Sigmoid colon (tissue), 7 donors: Measurements from ENCODE around the gene STK24. TPM values are rescaled to one million over a fixed set of nuclear protein-coding genes. Genes with fewer than 3 reads are reported as not detected.

ENCODE experiments used
- DNase-seq: peaks from one replicate; pipeline ENCODE4 v3.0.0-alpha.2; 2019
- H3K27ac ChIP-seq, 4 donors: fragments of 200-600 bp; sonication (generic); one replicate each; pipeline ENCODE4 v1.5.1; 2016 to 2019; ENCODE audit warnings: mild to moderate bottlenecking in 1 of 4
- H3K27me3 ChIP-seq, 3 donors: fragments of 200-600 bp; sonication (generic); one replicate each; pipeline ENCODE4 v1.5.1; 2019; ENCODE audit warnings: mild to moderate bottlenecking in 1 of 3
- H3K36me3 ChIP-seq, 4 donors: fragments of 200-600 bp; sonication (generic); one replicate each; pipeline ENCODE4 v1.5.1; 2016 to 2019
- H3K4me1 ChIP-seq, 4 donors: fragments of 200-600 bp; sonication (generic); one replicate each; pipeline ENCODE4 v1.5.1; 2017 to 2019
- H3K4me3 ChIP-seq, 4 donors: fragments of 200-600 bp; sonication (generic); one replicate each; pipeline ENCODE4 v1.5.1; 2017 to 2019; ENCODE audit warnings: mild to moderate bottlenecking in 2 of 4, moderate library complexity in 1 of 4
- H3K9me3 ChIP-seq, 4 donors: fragments of 200-600 bp in 3 of 4; sonication (generic) in 3 of 4; one replicate each; pipeline versions ENCODE4 v1.5.1 to v1.6.1; 2013 to 2019
- EP300 ChIP-seq, 4 donors: sonication (generic); formaldehyde crosslinking; IDR thresholded peaks; one replicate each; pipeline ENCODE4 v1.6.1; 2017; ENCODE audit warnings: antibody characterized with exemption in 4 of 4
- POLR2A ChIP-seq, 2 donors: fragments of 450-650 bp; IDR thresholded peaks; one replicate each; pipeline ENCODE4 v1.6.1; 2016; ENCODE audit warnings: antibody characterized with exemption in 2 of 2, mild to moderate bottlenecking in 2 of 2, moderate library complexity in 2 of 2
- POLR2AphosphoS5 ChIP-seq, 4 donors: sonication (generic); formaldehyde crosslinking; IDR thresholded peaks; one replicate each; pipeline ENCODE4 v1.6.1; 2017; ENCODE audit warnings: antibody characterized with exemption in 4 of 4
- WGBS, 2 donors: extraction: QIAGEN DNeasy Blood & Tissue Kit; methylation state at CpG; one replicate each; pipeline ENCODE4 v1.1.7; 2013; 5-methylcytosine and 5-hydroxymethylcytosine counted together
- intact Hi-C: fragments of 100-400 bp; cut with DNase I; formaldehyde crosslinking; loops from one replicate; pipeline ENCODE4 v1.15.1; 2023
- polyA plus RNA-seq, 3 donors: library from polyadenylated mRNA; stranded (reverse); fragments of 200-250 nt; gene quantifications; one replicate each; pipeline ENCODE4 v1.2.3, GENCODE V29; 2013
- total RNA-seq, 4 donors: library from RNA; depleted of rRNA; stranded (reverse); fragments of >200 nt; gene quantifications; one replicate each; pipeline ENCODE4 v1.1.0, GENCODE V29; 2016
- TF ChIP-seq, protein P1 (sequence below), 4 experiments: fragments of 450-650 bp in 3 of 4; fragments of 200-600 bp in 1 of 4; IDR thresholded peaks; one replicate each; pipeline ENCODE4 v1.5.1; 2016 to 2019; ENCODE audit warnings: antibody characterized with exemption in 4 of 4, mild to moderate bottlenecking in 3 of 4, moderate library complexity in 2 of 4
- donor health status: healthy with polysubstance abuse.
- donor health status: Bipolar disorder and iron deficiency.
- donor health status: healthy.

STK24 gene
- total and polyA plus RNA-seq, 7 donors: 59.7 to 200 (median 78.9) TPM

DNA sequence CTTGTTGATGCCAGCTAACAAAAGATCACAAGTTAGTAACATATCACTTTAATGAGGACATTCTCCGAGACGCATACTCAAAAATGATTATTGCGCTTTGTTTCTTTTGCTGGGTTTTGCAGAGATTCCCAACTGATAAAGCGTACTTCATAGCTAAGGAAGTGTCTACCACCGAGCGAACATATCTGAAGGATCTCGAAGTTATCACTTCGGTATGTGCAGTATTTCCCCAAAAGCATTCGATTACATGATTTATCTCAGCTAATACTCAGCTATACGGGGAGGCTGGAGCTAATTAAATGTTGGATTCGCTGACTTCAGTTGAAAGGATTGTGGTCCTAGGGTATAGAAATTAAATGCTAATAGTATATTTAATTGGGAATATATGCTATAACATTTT, 166.3 kb downstream of the STK24 start:
- no peak for DNase-seq
- no peaks in the 10 kb centered on the region for H3K9me3 ChIP-seq
- no peak overlapping the region for H3K27ac ChIP-seq
- intact Hi-C loops: no loop called here
- H3K4me3 ChIP-seq: no peak overlapping the region
- no peaks in the 10 kb centered on the region for H3K4me1 ChIP-seq
- H3K36me3 ChIP-seq: peaks cover 0 to 48% (median 10%) of the 10 kb centered on the region in 4 donors
- no peaks in the 10 kb centered on the region for H3K27me3 ChIP-seq
- 89 to 96% methylated on average over 11 of the region's 11 CpGs for WGBS, 2 donors
- TF ChIP-seq POLR2AphosphoS5 (IDR thresholded peaks at IDR 0.05) (no peak), POLR2A (IDR thresholded peaks at IDR 0.05) (no peak), EP300 (IDR thresholded peaks at IDR 0.05) (no peak)
- TF ChIP-seq, protein P1, sequence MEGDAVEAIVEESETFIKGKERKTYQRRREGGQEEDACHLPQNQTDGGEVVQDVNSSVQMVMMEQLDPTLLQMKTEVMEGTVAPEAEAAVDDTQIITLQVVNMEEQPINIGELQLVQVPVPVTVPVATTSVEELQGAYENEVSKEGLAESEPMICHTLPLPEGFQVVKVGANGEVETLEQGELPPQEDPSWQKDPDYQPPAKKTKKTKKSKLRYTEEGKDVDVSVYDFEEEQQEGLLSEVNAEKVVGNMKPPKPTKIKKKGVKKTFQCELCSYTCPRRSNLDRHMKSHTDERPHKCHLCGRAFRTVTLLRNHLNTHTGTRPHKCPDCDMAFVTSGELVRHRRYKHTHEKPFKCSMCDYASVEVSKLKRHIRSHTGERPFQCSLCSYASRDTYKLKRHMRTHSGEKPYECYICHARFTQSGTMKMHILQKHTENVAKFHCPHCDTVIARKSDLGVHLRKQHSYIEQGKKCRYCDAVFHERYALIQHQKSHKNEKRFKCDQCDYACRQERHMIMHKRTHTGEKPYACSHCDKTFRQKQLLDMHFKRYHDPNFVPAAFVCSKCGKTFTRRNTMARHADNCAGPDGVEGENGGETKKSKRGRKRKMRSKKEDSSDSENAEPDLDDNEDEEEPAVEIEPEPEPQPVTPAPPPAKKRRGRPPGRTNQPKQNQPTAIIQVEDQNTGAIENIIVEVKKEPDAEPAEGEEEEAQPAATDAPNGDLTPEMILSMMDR (IDR thresholded peaks at IDR 0.05): no peak

DNA sequence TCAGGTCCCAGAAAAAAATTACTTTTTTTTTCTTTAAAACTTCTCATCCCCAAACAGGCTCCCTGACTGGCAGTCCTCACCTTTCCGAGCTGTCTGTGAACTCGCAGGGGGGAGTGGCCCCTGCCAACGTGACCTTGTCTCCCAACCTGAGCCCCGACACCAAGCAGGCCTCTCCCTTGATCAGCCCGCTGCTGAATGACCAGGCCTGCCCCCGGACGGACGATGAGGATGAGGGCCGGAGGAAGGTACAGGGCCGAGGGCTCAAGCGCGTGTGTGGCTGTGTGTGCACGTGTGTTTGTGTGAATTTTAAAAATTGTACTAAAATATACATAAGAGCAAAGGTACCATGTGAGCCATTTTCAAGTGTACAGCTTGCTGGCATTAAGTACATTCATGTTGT, 167.6 kb downstream of the STK24 start:
- Histone ChIP-seq H3K4me3 (no peak overlapping the region), H3K36me3 (peaks cover 0 to 36% (median 6%) of the 10 kb centered on the region in 4 donors), H3K27me3 (no peaks in the 10 kb centered on the region), H3K4me1 (no peaks in the 10 kb centered on the region), H3K9me3 (no peaks in the 10 kb centered on the region), H3K27ac (no peak overlapping the region)
- no peak for DNase-seq
- TF ChIP-seq, protein P1 (IDR thresholded peaks at IDR 0.05): no peak
- TF ChIP-seq POLR2A (IDR thresholded peaks at IDR 0.05) (no peak), POLR2AphosphoS5 (IDR thresholded peaks at IDR 0.05) (no peak), EP300 (IDR thresholded peaks at IDR 0.05) (no peak)
- WGBS, 2 donors: 96% methylated on average over 13 of the region's 13 CpGs
- intact Hi-C loops: no loop called here

DNA sequence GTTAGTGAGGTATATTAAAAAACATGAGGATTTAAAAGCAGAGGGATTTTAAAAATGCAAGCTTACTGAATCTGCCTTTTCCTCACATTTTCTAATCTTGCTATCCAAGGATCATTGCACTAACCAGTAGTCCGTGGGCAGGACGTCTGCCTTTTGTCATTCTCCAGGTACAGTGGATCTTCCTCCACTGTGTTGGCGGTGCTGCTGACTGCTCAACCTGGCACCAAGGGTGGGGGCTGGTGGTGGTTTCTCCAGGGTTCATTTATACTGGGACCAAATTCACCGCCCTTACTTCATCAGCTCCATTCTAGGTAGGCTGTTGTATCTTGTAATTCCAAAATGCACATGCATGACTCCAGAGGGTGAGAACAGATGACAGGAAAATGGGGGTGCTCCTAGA, 169.3 kb downstream of the STK24 start:
- intact Hi-C loops: no loop called here
- Histone ChIP-seq H3K4me3 (no peak overlapping the region), H3K36me3 (peaks cover 0 to 34% (median under 1%) of the 10 kb centered on the region in 4 donors), H3K27me3 (no peaks in the 10 kb centered on the region), H3K9me3 (no peaks in the 10 kb centered on the region), H3K4me1 (no peaks in the 10 kb centered on the region), H3K27ac (no peak overlapping the region)
- TF ChIP-seq, protein P1 (IDR thresholded peaks at IDR 0.05): no peak
- TF ChIP-seq EP300 (IDR thresholded peaks at IDR 0.05): no peak
- no peak for TF ChIP-seq POLR2A (IDR thresholded peaks at IDR 0.05)
- no peak for TF ChIP-seq POLR2AphosphoS5 (IDR thresholded peaks at IDR 0.05)
- DNase-seq: no peak
- 94 to 95% methylated on average over 4 of the region's 4 CpGs for WGBS, 2 donors

DNA sequence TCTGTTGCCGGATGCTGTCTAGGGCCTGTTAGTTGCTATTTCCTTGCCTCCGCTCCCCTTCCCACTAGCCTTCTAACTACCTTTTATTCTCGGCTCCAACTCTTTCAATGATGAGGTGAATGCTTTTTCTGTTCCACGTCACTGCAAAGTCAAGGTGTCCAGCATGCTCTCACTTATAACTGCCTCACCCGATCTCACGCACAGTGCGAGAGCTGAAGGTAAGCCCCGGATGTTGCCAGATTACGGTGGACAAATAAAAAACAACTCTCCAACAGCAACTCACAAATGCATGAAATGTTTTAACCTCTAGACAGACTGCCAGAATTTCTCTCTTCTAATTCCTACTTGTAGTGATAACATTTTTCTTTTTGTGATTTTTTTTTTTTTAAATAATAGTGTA, 169.9 kb downstream of the STK24 start:
- DNase-seq: no peak
- Histone ChIP-seq H3K4me3 (no peak overlapping the region), H3K4me1 (no peaks in the 10 kb centered on the region), H3K9me3 (no peaks in the 10 kb centered on the region), H3K27me3 (no peaks in the 10 kb centered on the region), H3K36me3 (peaks cover 0 to 32% (median 0%) of the 10 kb centered on the region in 4 donors), H3K27ac (no peak overlapping the region)
- no peak for TF ChIP-seq POLR2AphosphoS5 (IDR thresholded peaks at IDR 0.05)
- no peak for TF ChIP-seq POLR2A (IDR thresholded peaks at IDR 0.05)
- TF ChIP-seq, protein P1 (IDR thresholded peaks at IDR 0.05): no peak
- no peak for TF ChIP-seq EP300 (IDR thresholded peaks at IDR 0.05)
- intact Hi-C loops: no loop called here
- WGBS, 2 donors: 94 to 96% methylated on average over 9 of the region's 9 CpGs

DNA sequence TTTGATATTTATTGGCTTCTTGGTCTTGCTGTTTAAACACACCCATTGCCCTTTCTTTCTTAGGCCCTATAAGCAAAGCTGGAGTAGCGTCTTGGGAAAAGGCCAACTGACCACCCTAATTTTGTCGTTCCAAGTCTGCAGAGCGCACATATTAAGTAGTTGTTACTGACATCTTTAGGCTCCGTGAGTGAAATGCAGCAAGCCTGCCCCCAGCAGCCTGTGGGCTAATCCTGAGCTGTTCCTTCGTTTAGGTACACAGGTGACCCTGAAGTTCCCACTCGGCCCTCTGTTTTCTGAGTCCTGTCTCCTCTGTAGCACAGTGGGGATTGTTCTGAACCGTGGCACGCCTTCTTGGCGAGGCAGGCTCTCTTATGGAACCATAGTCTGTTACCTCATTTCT, 170.5 kb downstream of the STK24 start:
- H3K4me1 ChIP-seq: no peaks in the 10 kb centered on the region
- 72 to 86% methylated on average over 9 of the region's 9 CpGs for whole genome bisulfite sequencing, 2 donors
- no peak overlapping the region for H3K4me3 ChIP-seq
- DNase-seq: no peak
- H3K9me3 ChIP-seq: no peaks in the 10 kb centered on the region
- TF ChIP-seq POLR2AphosphoS5 (IDR thresholded peaks at IDR 0.05) (no peak), EP300 (IDR thresholded peaks at IDR 0.05) (no peak), POLR2A (IDR thresholded peaks at IDR 0.05) (no peak)
- TF ChIP-seq, protein P1 (IDR thresholded peaks at IDR 0.05): no peak
- no peaks in the 10 kb centered on the region for H3K27me3 ChIP-seq
- intact Hi-C loops: no loop called here
- H3K27ac ChIP-seq: no peak overlapping the region
- peaks cover 0 to 28% (median 0%) of the 10 kb centered on the region in 4 donors for H3K36me3 ChIP-seq
